ENCODE data around the gene PI4K2B. TPM values are rescaled to one million over a fixed set of nuclear protein-coding genes. Genes with fewer than 3 reads are reported as not detected.

PI4K2B gene
- total RNA-seq: 11.3 and 13.3 TPM in 2 replicates

DNA sequence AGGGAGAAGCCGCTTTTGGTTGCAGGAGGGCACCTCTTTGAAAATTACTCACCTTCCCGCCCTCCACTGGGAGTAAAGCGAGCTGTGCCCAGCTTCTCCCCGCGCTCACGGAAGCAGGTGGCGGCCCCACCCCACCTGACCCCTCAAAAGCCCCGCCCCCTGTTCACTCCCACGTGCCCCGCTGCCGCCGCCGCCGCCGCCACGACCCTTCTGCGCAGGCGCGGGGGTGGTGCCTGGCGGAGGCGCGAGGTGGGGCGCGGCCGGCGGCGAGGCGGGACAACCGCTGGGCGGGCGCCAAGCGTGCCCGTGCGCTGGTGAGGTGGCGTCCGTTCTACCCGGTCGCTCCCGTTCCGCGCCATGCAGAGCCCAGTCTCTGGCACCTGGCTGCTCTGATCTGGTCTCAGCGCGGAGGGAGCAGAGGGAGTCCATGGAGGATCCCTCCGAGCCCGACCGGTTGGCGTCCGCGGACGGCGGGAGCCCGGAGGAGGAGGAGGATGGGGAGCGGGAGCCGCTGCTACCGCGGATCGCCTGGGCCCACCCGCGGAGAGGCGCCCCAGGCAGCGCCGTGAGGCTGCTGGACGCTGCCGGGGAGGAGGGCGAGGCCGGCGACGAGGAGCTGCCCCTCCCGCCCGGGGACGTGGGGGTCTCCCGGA lies at the start of gene PI4K2B:
Gene PI4K2B (plus strand): TSS at position 297 of the 653 bp plus-strand sequence. CDS start 131 bp downstream, at position 428.

DNA sequence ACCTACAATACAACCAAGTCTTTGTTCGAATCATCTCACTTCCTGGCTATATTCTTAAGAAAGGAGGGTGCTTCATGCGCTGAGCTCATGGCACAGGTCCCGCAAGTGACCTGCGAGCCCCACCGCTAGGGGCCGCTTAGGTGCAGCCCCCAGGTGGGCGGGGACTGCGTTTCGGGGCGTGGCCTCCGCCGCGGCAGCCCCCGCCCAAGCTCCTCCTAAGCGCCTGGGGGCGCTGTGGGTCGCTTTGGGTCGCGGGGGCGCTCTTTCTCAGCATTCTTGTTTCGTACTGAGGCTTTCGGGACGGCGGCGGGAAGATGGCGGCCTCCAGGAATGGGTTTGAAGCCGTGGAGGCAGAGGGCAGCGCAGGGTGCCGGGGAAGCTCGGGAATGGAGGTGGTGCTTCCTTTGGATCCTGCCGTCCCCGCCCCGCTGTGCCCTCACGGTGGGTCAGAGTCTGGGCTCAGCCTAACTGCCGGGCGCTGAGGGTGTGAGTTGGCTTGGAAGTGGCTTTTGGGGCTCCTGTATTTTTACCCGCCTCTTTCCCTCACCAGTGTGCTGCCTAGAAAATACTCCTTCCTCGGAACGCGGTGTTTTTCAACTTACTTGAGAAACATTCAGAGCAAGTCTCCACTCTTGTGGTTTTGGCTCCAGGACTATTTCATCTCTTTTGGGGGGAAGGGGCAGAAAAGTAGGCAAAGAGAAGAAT lies 78.8 kb downstream of the PI4K2B start, which contains the start of gene ZCCHC4:
Gene ZCCHC4 (plus strand): TSS at position 279 of the 705 bp plus-strand sequence. CDS start 36 bp downstream, at position 315.

Other genes with a start within 250 kb of the PI4K2B start
- 0.94 and 1.4 TPM in 2 replicates for gene LGI2, start 203.1 kb upstream of the PI4K2B start, total RNA-seq
- 3.3 and 4.4 TPM in 2 replicates for gene SEPSECS, start 73.6 kb upstream of the PI4K2B start, total RNA-seq
- gene ZCCHC4, start 78.7 kb downstream of the PI4K2B start, total RNA-seq: 9.0 and 9.6 TPM in 2 replicates
- gene ANAPC4, start 143.2 kb downstream of the PI4K2B start, total RNA-seq: 10.5 and 15.2 TPM in 2 replicates